ENCODE data around the gene TRAK2.

Gene TRAK2

DNA sequence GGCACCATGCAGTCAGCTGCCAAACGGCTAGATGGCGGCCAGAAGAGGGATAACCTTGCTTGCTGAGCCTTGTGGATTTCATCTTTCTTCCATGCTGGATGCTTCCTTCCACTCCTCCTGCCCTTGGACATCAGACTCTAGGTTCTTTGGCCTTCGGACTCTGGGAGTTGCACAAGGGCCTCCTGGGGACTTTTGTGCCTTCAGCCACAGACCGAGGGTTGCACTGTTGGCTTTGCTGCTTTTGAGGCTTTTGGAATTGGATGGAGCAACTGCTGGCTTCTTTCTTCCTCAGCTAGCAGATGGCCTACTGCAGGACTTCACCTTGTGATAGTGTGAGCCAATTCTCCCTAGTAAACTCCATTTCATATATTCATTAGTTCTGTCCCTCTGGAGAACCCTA lies 31.3 kb upstream of the TRAK2 start:
- TF ChIP-seq, protein P1, sequence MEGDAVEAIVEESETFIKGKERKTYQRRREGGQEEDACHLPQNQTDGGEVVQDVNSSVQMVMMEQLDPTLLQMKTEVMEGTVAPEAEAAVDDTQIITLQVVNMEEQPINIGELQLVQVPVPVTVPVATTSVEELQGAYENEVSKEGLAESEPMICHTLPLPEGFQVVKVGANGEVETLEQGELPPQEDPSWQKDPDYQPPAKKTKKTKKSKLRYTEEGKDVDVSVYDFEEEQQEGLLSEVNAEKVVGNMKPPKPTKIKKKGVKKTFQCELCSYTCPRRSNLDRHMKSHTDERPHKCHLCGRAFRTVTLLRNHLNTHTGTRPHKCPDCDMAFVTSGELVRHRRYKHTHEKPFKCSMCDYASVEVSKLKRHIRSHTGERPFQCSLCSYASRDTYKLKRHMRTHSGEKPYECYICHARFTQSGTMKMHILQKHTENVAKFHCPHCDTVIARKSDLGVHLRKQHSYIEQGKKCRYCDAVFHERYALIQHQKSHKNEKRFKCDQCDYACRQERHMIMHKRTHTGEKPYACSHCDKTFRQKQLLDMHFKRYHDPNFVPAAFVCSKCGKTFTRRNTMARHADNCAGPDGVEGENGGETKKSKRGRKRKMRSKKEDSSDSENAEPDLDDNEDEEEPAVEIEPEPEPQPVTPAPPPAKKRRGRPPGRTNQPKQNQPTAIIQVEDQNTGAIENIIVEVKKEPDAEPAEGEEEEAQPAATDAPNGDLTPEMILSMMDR (IDR thresholded peaks at IDR 0.05; ENCODE audit: low read depth, low read length): no peak
- H3K4me3 ChIP-seq (replicated peaks in 1 of 2; ENCODE audit: low read depth in 2 of 2, low read length in 2 of 2): no peak overlapping the region
- DNase-seq (ENCODE audit: low read depth in 2 of 2): no peak

DNA sequence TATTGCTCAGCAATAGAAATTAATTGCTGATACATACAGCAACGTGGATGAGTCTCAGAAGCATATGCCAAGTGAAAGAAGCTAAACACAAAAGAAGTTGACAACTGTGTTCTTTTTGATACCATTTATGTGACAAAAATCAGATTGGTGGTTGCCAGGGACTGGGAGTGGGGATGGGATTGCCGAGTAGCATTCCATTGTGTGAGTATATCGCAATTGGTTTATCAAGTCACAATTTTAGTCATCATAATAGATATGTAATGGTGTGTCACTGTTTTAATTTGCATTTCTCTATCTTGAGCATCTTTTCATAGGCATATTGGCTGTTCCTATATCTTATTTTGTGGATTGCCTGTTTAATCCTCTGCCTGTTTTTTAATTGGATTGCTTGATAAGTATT lies 21.2 kb upstream of the TRAK2 start:
- DNase-seq (ENCODE audit: low read depth in 2 of 2): peak in 1 of 2 donors; percentile 45
- TF ChIP-seq, protein P1 (IDR thresholded peaks at IDR 0.05; ENCODE audit: low read depth, low read length): no peak
- H3K4me3 ChIP-seq (replicated peaks in 1 of 2; ENCODE audit: low read depth in 2 of 2, low read length in 2 of 2): no peak overlapping the region

DNA sequence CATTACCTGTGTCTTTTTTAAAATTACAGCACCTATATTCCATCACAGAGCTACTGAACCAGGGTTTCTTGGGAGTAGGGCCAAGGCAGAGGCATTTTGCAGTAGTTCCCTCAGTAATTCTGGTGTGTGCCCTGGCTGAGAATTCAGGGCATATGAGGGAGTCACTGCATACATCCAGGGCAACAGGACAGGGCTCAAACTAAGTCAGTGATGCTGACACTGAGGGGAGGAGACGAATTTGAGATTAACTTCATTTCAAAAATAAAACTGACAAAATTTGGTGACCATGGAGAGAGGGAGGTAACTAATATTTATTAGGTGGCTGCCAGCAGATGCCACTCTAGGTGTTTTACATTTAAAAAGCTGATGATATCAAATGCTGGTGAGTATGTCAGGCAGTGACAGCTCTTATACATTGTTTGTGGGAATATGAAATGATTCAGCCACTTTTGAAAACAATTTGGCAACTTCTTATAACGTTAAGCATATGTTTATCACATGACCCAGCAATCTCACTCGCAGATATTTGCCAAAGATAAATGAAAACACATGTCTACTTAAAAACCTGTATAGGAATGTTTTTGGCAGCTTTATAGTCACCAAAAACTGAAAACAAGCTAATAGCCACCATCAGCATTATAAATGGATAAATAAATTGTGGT lies 20.6 kb upstream of the TRAK2 start:
- no peak overlapping the region for H3K4me3 ChIP-seq (replicated peaks in 1 of 2; ENCODE audit: low read depth in 2 of 2, low read length in 2 of 2)
- peak; percentile 32 to 67 for DNase-seq (ENCODE audit: low read depth in 2 of 2)
- TF ChIP-seq, protein P1 (IDR thresholded peaks at IDR 0.05; ENCODE audit: low read depth, low read length): no peak

DNA sequence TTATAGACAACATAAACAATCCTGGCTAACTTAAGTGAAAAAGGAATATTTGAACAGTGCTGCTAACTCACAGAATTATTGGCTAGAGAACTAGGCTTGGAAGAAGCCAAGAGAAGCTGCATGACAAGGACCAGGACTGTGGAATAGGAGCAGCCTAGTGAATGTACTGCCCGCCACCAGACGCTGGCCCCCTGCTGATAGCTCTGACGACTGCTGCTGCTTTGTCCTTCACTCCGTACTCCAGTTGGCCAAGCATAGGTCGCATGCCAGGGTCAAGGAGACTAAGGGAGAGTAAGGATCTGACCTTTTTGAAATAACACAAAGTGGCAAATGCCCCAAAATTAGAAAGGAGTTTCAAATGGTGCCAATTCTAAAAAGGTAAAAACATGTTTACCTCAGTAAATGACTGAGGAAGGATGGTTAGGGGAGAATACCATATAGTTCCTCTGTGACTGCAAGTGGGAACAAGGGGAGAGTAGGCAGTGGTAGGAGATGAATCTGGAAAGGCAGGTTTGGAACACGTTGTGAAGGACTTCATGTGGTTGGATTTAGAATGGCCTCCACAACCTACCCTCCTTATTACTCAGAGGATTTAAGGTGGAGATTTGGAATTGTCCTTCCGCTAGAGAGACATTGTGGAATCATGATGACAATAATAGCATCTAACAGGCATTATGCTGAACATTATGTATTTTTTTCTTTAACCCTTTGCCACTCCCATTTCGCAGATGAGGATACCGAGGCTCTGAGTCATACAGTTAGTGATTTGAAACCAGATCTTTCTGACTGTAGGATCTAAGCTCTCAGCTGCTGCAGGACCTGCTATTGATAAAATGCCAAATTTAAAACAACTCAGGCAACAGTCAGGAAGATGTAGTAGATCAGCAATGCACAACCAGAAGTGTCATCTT lies 19.8 kb upstream of the TRAK2 start:
- DNase-seq (ENCODE audit: low read depth in 2 of 2): peak in 1 of 2 donors; percentile 69

DNA sequence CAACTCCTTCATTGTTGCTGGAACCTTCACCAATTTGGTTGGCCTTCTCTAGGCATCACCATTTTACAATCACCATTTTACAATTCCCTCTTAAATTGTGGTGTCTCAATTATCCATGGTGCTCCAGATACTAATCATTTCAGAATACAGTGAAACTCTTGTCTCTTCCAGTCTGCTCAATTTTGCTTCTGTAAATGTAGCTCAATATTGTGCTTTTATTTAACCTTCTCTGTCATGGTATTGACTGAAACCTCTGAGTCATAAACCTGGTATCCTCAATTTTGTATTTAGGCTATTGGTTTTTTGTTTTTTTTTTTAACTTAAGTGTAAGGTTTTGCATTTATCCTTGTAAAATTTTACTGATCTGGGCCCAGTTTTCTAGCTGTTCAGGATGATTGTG lies 16.4 kb upstream of the TRAK2 start:
- TF ChIP-seq, protein P1 (IDR thresholded peaks at IDR 0.05; ENCODE audit: low read depth, low read length): no peak
- H3K4me3 ChIP-seq (replicated peaks in 1 of 2; ENCODE audit: low read depth in 2 of 2, low read length in 2 of 2): no peak overlapping the region
- DNase-seq (ENCODE audit: low read depth in 2 of 2): peak in 1 of 2 donors; percentile 33

More for the DNA sequence above, 19.8 kb upstream of the TRAK2 start:
- no peak overlapping the region for H3K4me3 ChIP-seq (replicated peaks in 1 of 2; ENCODE audit: low read depth in 2 of 2, low read length in 2 of 2)
- TF ChIP-seq, protein P1 (IDR thresholded peaks at IDR 0.05; ENCODE audit: low read depth, low read length): no peak

DNA sequence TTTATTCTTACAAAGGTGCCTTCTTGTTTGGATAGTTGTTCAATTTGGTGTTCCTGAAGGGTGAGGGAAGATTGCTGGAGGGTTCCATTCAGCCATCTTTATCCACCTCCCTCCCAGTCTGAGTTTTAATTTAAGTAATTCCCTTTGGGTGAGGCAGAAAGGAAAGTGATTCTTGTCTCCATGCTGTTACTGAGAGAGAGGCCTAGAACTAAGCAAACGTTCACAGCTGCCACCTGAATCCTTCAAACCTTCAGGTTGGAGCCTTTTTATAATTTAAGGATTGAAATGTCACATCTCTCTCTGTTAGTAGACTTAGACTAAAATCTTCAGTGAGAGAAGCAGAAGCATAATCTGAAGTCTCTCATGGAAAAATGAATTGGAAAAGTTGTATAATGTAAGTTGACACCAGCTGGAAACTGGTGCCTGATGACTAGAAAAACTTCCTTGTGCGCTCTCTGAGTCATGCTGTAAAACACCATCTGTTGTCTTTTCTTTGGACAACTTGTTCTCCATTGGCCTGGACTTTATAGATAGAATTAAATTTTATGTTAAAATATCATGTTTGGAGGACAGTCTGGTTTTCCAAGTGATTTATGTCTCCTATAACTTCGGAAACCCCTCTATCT lies 14.9 kb upstream of the TRAK2 start:
- DNase-seq (ENCODE audit: low read depth in 2 of 2): peak; percentile 70 to 86
- TF ChIP-seq, protein P1 (IDR thresholded peaks at IDR 0.05; ENCODE audit: low read depth, low read length): no peak
- no peak overlapping the region for H3K4me3 ChIP-seq (replicated peaks in 1 of 2; ENCODE audit: low read depth in 2 of 2, low read length in 2 of 2)
